HEK293 (cell line): ENCODE data around the gene KPNA6.

Source experiments
- CTCF ChIA-PET: fragments of 350-600 bp; formaldehyde crosslinking; extraction: SDS; loops from one replicate; lab custom pipeline; 2021; ENCODE audit warnings: antibody characterized with exemption; lab: Yijun Ruan, JAX
- POLR2A ChIA-PET: fragments of 300-600 bp; formaldehyde crosslinking; extraction: SDS; loops from one replicate; lab custom pipeline; 2020; ENCODE audit warnings: antibody characterized with exemption, inconsistent platforms; lab: Yijun Ruan, JAX
- H3K27ac ChIP-seq: fragments of 200-500 bp; sonication (Bioruptor generic); 2 replicates; pipeline ENCODE4 v1.5.1; 2014; ENCODE audit warnings: low read depth, low read length, control low read depth, inconsistent platforms; ENCODE audit errors: extremely low read depth
- H3K36me3 ChIP-seq, 2 experiments: fragments of 200-500 bp in 1 of 2; sonication (Bioruptor generic) in 1 of 2; 1 replicate in 1 of 2; 2 replicates in 1 of 2; pipeline ENCODE4 v1.5.1; 2014 to 2017; ENCODE audit warnings: inconsistent platforms in 2 of 2, low read length in 2 of 2; ENCODE audit not compliant: control insufficient read depth in 2 of 2, insufficient read depth in 1 of 2
- H3K4me1 ChIP-seq: fragments of 200-500 bp; sonication (Bioruptor generic); 2 replicates; pipeline ENCODE4 v1.5.1; 2014; ENCODE audit warnings: mild to moderate bottlenecking, low read length, inconsistent platforms; ENCODE audit not compliant: control insufficient read depth, insufficient read depth
- H3K4me3 ChIP-seq: 2 replicates; pipeline ENCODE4 v1.5.1; 2011; ENCODE audit warnings: low read depth, mild to moderate bottlenecking, control low read depth, low read length, moderate library complexity
- H3K9me3 ChIP-seq: fragments of 200-500 bp; sonication (Bioruptor generic); 2 replicates; pipeline ENCODE4 v1.5.1; 2014; ENCODE audit warnings: low read depth, low read length, inconsistent platforms; ENCODE audit not compliant: control insufficient read depth, insufficient read depth
- ATF2 ChIP-seq: fragments of 450-650 bp; formaldehyde crosslinking; IDR thresholded peaks from 2 replicates; pipeline ENCODE4 v1.5.1; 2016; ENCODE audit warnings: missing biosample characterization, missing genetic modification characterization, low read depth
- KLF1 ChIP-seq: fragments of 450-650 bp; formaldehyde crosslinking; IDR thresholded peaks from 2 replicates; pipeline ENCODE4 v1.5.1; 2016; ENCODE audit warnings: missing biosample characterization, missing genetic modification characterization
- KLF9 ChIP-seq: fragments of 450-650 bp; formaldehyde crosslinking; IDR thresholded peaks from 2 replicates; pipeline ENCODE4 v1.5.1; 2016; ENCODE audit warnings: missing biosample characterization, missing genetic modification characterization, low read depth
- MZF1 ChIP-seq: fragments of 450-650 bp; formaldehyde crosslinking; IDR thresholded peaks from 2 replicates; pipeline ENCODE4 v1.5.1; 2017; ENCODE audit warnings: missing biosample characterization, missing genetic modification characterization, borderline replicate concordance
- PRDM10 ChIP-seq: fragments of 450-650 bp; formaldehyde crosslinking; IDR thresholded peaks from 2 replicates; pipeline ENCODE4 v1.5.1; 2016; ENCODE audit warnings: missing biosample characterization, missing genetic modification characterization
- YY1 ChIP-seq: fragments of 450-650 bp; formaldehyde crosslinking; IDR thresholded peaks from 2 replicates; pipeline ENCODE4 v1.5.1; 2018; ENCODE audit warnings: missing biosample characterization, missing genetic modification characterization
- ZBTB1 ChIP-seq: fragments of 450-650 bp; formaldehyde crosslinking; IDR thresholded peaks from 2 replicates; pipeline ENCODE4 v1.5.1; 2016; ENCODE audit warnings: missing biosample characterization, missing genetic modification characterization
- ZBTB17 ChIP-seq: fragments of 450-650 bp; formaldehyde crosslinking; IDR thresholded peaks from 2 replicates; pipeline ENCODE4 v1.5.1; 2016; ENCODE audit warnings: missing biosample characterization, missing genetic modification characterization
- ZBTB48 ChIP-seq: fragments of 450-650 bp; formaldehyde crosslinking; IDR thresholded peaks from 2 replicates; pipeline ENCODE4 v1.5.1; 2016; ENCODE audit warnings: missing biosample characterization, missing genetic modification characterization
- ZBTB8A ChIP-seq: fragments of 450-650 bp; formaldehyde crosslinking; IDR thresholded peaks from 2 replicates; pipeline ENCODE4 v1.5.1; 2016; ENCODE audit warnings: missing biosample characterization, missing genetic modification characterization
- ZFHX2 ChIP-seq: fragments of 450-650 bp; formaldehyde crosslinking; conservative IDR thresholded peaks from 2 replicates; pipeline ENCODE4 v1.5.1; 2016; ENCODE audit warnings: missing biosample characterization, missing genetic modification characterization
- ZFP37 ChIP-seq: fragments of 450-650 bp; formaldehyde crosslinking; IDR thresholded peaks from 2 replicates; pipeline ENCODE4 v1.5.1; 2016; ENCODE audit warnings: missing biosample characterization, missing genetic modification characterization
- ZNF10 ChIP-seq: fragments of 450-650 bp; formaldehyde crosslinking; IDR thresholded peaks from 2 replicates; pipeline ENCODE4 v1.5.1; 2017; ENCODE audit warnings: missing biosample characterization, missing genetic modification characterization
- ZNF121 ChIP-seq: fragments of 450-650 bp; formaldehyde crosslinking; IDR thresholded peaks from 2 replicates; pipeline ENCODE4 v1.5.1; 2016; ENCODE audit warnings: missing biosample characterization, missing genetic modification characterization
- ZNF266 ChIP-seq: fragments of 450-650 bp; formaldehyde crosslinking; IDR thresholded peaks from 2 replicates; pipeline ENCODE4 v1.5.1; 2016; ENCODE audit warnings: missing biosample characterization, missing genetic modification characterization, low read depth
- ZNF580 ChIP-seq: fragments of 450-650 bp; formaldehyde crosslinking; IDR thresholded peaks from 2 replicates; pipeline ENCODE4 v1.5.1; 2016; ENCODE audit warnings: missing biosample characterization, missing genetic modification characterization
- ZNF600 ChIP-seq: fragments of 450-650 bp; formaldehyde crosslinking; IDR thresholded peaks from 2 replicates; pipeline ENCODE4 v1.5.1; 2016; ENCODE audit warnings: missing biosample characterization, missing genetic modification characterization

KPNA6 gene

GRCh38 chr1:32205401-32206370, 97.8 kb downstream of the KPNA6 start, which contains the start of gene IQCC (continued):
- TF ChIP-seq KLF1 (peak; percentile 42), ZBTB17 (peak; percentile 57; the same call in 1 of the 2 replicates), KLF9 (0 out of 2 replicates have a peak, but pooled peaks have one; percentile 35), ZNF266 (tag by site-specific recombination) (no peak), ZNF580 (peak; percentile 83; the same call in 1 of the 2 replicates), ZNF121 (tag by site-specific recombination) (0 out of 2 replicates have a peak, but pooled peaks have one; percentile 27), ZBTB8A (tag by site-specific recombination) (peak; percentile 49), ZBTB1 (tag by site-specific recombination) (0 out of 2 replicates have a peak, but pooled peaks have one; percentile 22), ZBTB48 (tag by site-specific recombination) (no peak; the same call in 1 of the 2 replicates), ZFP37 (tag by site-specific recombination) (peak; percentile 71; the same call in 1 of the 2 replicates), ZFHX2 (tag by site-specific recombination) (peak; percentile 96), ZNF10 (tag by site-specific recombination) (no peak), ATF2 (tag by site-specific recombination) (peak; percentile 89), ZNF600 (tag by site-specific recombination) (peak; percentile 78)

- H3K36me3 ChIP-seq, result peaks cover 0 to 46% of the 10 kb centered on the region in 2 experiments; a peak in 1 of 3 replicates
- POLR2A ChIA-PET, result interaction anchor here (0.6 to 1.4 kb wide), 7 partner anchors 8 to 136 kb away, joined by 3 to 8 read pairs (median 3); partner anchors contain the start of genes CCDC28B and TMEM39B
- no peak overlapping the region for H3K27ac ChIP-seq
- H3K9me3 ChIP-seq, result no peaks in the 10 kb centered on the region
- TF ChIP-seq YY1 (tag by site-specific recombination) (no peak), MZF1 (tag by site-specific recombination) (0 out of 2 replicates have a peak, but pooled peaks have one; percentile 20), PRDM10 (tag by site-specific recombination) (no peak)
- H3K4me1 ChIP-seq, result peaks cover 4% of the 10 kb centered on the region
- no peak overlapping the region for H3K4me3 ChIP-seq
- CTCF ChIA-PET, result interaction anchor here (0.5 kb wide), 1 partner anchor 108 kb away, joined by 5 read pairs; no protein-coding TSS in a partner anchor
These were observed 100.6 kb downstream of the KPNA6 start for GRCh38 chr1:32208469-32208868.
